HG03175 (cell line): ENCODE data around the gene CWC22.
A peak's percentile ranks its signal among the peaks of the same experiment; 100 is the strongest.
"Not testable (repeated sequence)": the region's sequence is repeated elsewhere in the genome, so short reads cannot be mapped to it uniquely, and the experiment has no call there.

Experiments
- ATAC-seq: cut with Tn5 transposase; IDR thresholded peaks from one replicate; pipeline ENCODE4 v1.9.1; 2021; ENCODE audit warnings: mild to moderate bottlenecking, moderate library complexity; ENCODE audit not compliant: unreplicated experiment

The CWC22 gene

GRCh38 chr2:180003559-180003958, 3.5 kb downstream of the CWC22 start:
- no peak for ATAC-seq

- no peak for ATAC-seq
These were observed 4.0 kb downstream of the CWC22 start for GRCh38 chr2:180003073-180003472.

GRCh38 chr2:180002198-180002770, 4.8 kb downstream of the CWC22 start:
- no peak for ATAC-seq

- no peak for ATAC-seq
These were observed 5.4 kb downstream of the CWC22 start for GRCh38 chr2:180001726-180002125.

- ATAC-seq = no peak
These were observed 6.7 kb downstream of the CWC22 start for GRCh38 chr2:180000434-180000833.

- no peak for ATAC-seq
These were observed 8.1 kb downstream of the CWC22 start for GRCh38 chr2:179999000-179999399.

- no peak for ATAC-seq
These were observed 11.2 kb downstream of the CWC22 start for GRCh38 chr2:179995741-179996515.

GRCh38 chr2:179991344-179991743, 15.8 kb downstream of the CWC22 start:
- no peak for ATAC-seq

- ATAC-seq = no peak
These were observed 16.3 kb downstream of the CWC22 start for GRCh38 chr2:179990676-179991317.

GRCh38 chr2:179987916-179988315, 19.2 kb downstream of the CWC22 start:
- ATAC-seq = no peak

- ATAC-seq = peak; percentile 95
These were observed 21.8 kb downstream of the CWC22 start for GRCh38 chr2:179985163-179985820.

GRCh38 chr2:179983250-179983932, 23.7 kb downstream of the CWC22 start:
- ATAC-seq = no peak

GRCh38 chr2:179981085-179981484, 26.0 kb downstream of the CWC22 start:
- no peak for ATAC-seq

- ATAC-seq = no peak
These were observed 32.3 kb downstream of the CWC22 start for GRCh38 chr2:179974761-179975160.

GRCh38 chr2:179966778-179967394, 40.2 kb downstream of the CWC22 start:
- no peak for ATAC-seq

GRCh38 chr2:179965291-179966258, 41.5 kb downstream of the CWC22 start:
- ATAC-seq = no peak

GRCh38 chr2:179963626-179964025, 43.5 kb downstream of the CWC22 start:
- no peak for ATAC-seq

- not testable (repeated sequence) for ATAC-seq
These were observed 48.8 kb downstream of the CWC22 start for GRCh38 chr2:179958251-179958650.

- ATAC-seq = no peak
These were observed 53.1 kb downstream of the CWC22 start for GRCh38 chr2:179954026-179954425.
